Erythroblast (primary cell): ENCODE results near the gene CRACR2A.

Experiments
- GATA1 ChIP-seq: IDR thresholded peaks from 2 replicates; pipeline ENCODE4 v1.6.1; 2011; ENCODE audit warnings: low read depth, mild to moderate bottlenecking, control low read depth, low read length, moderate library complexity
- POLR2A ChIP-seq: IDR thresholded peaks from 2 replicates; pipeline ENCODE4 v1.6.1; 2011; ENCODE audit warnings: mild to moderate bottlenecking, low read length

DNA sequence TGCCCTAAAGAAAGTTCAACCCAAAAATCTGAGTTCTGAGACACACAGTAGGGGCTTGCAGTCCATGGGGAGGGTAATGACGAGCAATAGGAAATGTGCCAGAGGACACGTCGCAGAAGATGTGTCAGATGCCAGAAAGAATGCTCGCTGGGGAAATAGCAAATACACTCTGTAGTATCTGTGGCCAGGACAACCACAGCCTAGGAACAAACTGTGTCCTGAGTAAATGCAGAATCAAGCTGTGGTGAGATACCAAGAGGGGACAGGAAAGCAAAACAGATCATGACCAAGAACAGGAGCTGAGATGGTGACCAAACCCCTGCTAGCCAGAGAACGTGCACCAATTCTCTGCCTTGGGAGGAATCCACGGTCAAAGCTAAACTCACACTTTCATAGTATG lies 9.1 kb downstream of the CRACR2A start:
- TF ChIP-seq POLR2A (no peak), GATA1 (no peak)
